Body of pancreas (tissue), 4 donors: Measurements from ENCODE around the gene ACSL4.

ENCODE experiments used
- CTCF ChIP-seq, 7 experiments: fragments of 450-650 bp in 4 of 7; fragments of 200-600 bp in 3 of 7; sonication (generic) in 3 of 7; IDR thresholded peaks; one replicate each; pipeline ENCODE4 v1.5.1; 2016 to 2019; ENCODE audit warnings: antibody characterized with exemption in 7 of 7
- POLR2A ChIP-seq, 3 donors: fragments of 450-650 bp; IDR thresholded peaks; one replicate each; pipeline ENCODE4 v1.6.1; 2016; ENCODE audit warnings: antibody characterized with exemption in 3 of 3, mild to moderate bottlenecking in 2 of 3

- TF ChIP-seq CTCF (IDR thresholded peaks at IDR 0.05) (no peak), POLR2A (IDR thresholded peaks at IDR 0.05) (no peak)
These were observed 9.7 kb upstream of the ACSL4 start for GRCh38 chrX:109742722-109743121.
